GM12878 (cell line): ENCODE results near the gene SUOX. TPM values are rescaled to one million over a fixed set of nuclear protein-coding genes. Genes with fewer than 3 reads are reported as not detected.

ENCODE experiments used
- ETV6 ChIP-seq, 2 experiments: fragments of 450-650 bp in 1 of 2; IDR thresholded peaks in 1 of 2; conservative IDR thresholded peaks in 1 of 2; 2 replicates each; pipeline ENCODE4 v1.6.1; 2014; ENCODE audit warnings: antibody characterized with exemption in 1 of 2, borderline replicate concordance in 1 of 2, low read depth in 1 of 2, mild to moderate bottlenecking in 1 of 2, moderate library complexity in 1 of 2
- FOXK2 ChIP-seq: fragments of 450-650 bp; IDR thresholded peaks from 2 replicates; pipeline ENCODE4 v1.6.1; 2017; ENCODE audit warnings: mild to moderate bottlenecking, moderate library complexity
- HDGF ChIP-seq: fragments of 450-650 bp; IDR thresholded peaks from 2 replicates; pipeline ENCODE4 v1.6.1; 2016; ENCODE audit warnings: antibody characterized with exemption
- IKZF1 ChIP-seq: fragments of 450-650 bp; conservative IDR thresholded peaks from 2 replicates; pipeline ENCODE4 v1.6.1; 2017; ENCODE audit warnings: antibody characterized with exemption, mild to moderate bottlenecking
- MYB ChIP-seq: fragments of 150-350 bp; IDR thresholded peaks from 2 replicates; pipeline ENCODE4 v1.6.1; 2014; ENCODE audit warnings: mild to moderate bottlenecking, low read depth, low read length, borderline replicate concordance
- NBN ChIP-seq: fragments of 450-650 bp; IDR thresholded peaks from 2 replicates; pipeline ENCODE4 v1.6.1; 2016
- NFIC ChIP-seq: IDR thresholded peaks from 2 replicates; pipeline ENCODE4 v1.6.1; 2012; ENCODE audit warnings: low read depth, mild to moderate bottlenecking, inconsistent platforms, low read length, moderate library complexity
- POLR2AphosphoS5 ChIP-seq: IDR thresholded peaks from 2 replicates; pipeline ENCODE4 v1.6.1; 2011; ENCODE audit warnings: mild to moderate bottlenecking, low read length, inconsistent platforms
- SMAD1 ChIP-seq: fragments of 450-650 bp; IDR thresholded peaks from 2 replicates; pipeline ENCODE4 v1.6.1; 2018; ENCODE audit warnings: mild to moderate bottlenecking, low read depth; ENCODE audit not compliant: partially characterized antibody
- SPI1 ChIP-seq: IDR thresholded peaks from 2 replicates; pipeline ENCODE4 v1.6.1; 2011; ENCODE audit warnings: low read depth, mild to moderate bottlenecking, low read length, moderate library complexity, borderline replicate concordance; ENCODE audit not compliant: insufficient read depth
- WRNIP1 ChIP-seq: IDR thresholded peaks from 2 replicates; pipeline ENCODE4 v1.6.1; 2011; ENCODE audit warnings: low read depth, low read length, improper control_type of control experiment, borderline replicate concordance
- ZZZ3 ChIP-seq: IDR thresholded peaks from 2 replicates; pipeline ENCODE4 v1.6.1; 2011; ENCODE audit warnings: low read depth; ENCODE audit not compliant: control insufficient read depth, insufficient read length
- polyA plus RNA-seq, 11 experiments: library from polyadenylated mRNA; depleted of rRNA in 4 of 11; unstranded in 6 of 11; stranded (reverse) in 5 of 11; fragments of >200 nt; fragmentation: Nextera tagmentation in 4 of 11; fragmentation: Illumina TruSeq in 1 of 11; extraction: Ambion mirVana in 4 of 11; extraction: Trizol in 1 of 11; gene quantifications; 1 replicate in 1 of 11; 2 replicates in 10 of 11; pipeline versions ENCODE4 v1.2.1 to v1.2.3, GENCODE V29; 2011 to 2016; ENCODE audit warnings: inconsistent platforms in 2 of 11, missing spikeins in 2 of 11, low read depth in 1 of 11
- total RNA-seq, 4 experiments: library from RNA; depleted of rRNA in 3 of 4; stranded (reverse); fragments of >200 nt in 3 of 4; fragmentation: Illumina TruSeq in 1 of 4; extraction: Trizol in 1 of 4; gene quantifications; 2 replicates each; pipeline versions ENCODE4 v1.2.1 to v1.2.3, GENCODE V29; 2013 to 2021
- TF ChIP-seq, protein P1 (sequence below): IDR thresholded peaks from 2 replicates; pipeline ENCODE4 v1.6.1; 2012; ENCODE audit warnings: improper control_type of control experiment, low read depth, low read length; ENCODE audit not compliant: insufficient replicate concordance
- TF ChIP-seq, protein P2 (sequence below): fragments of 450-650 bp; IDR thresholded peaks from 2 replicates; pipeline ENCODE4 v1.6.1; 2017; ENCODE audit warnings: borderline replicate concordance
- TF ChIP-seq, protein P3 (sequence below): fragments of 450-650 bp; formaldehyde crosslinking; IDR thresholded peaks from 2 replicates; pipeline ENCODE4 v1.5.0; 2022; ENCODE audit warnings: mild to moderate bottlenecking, missing genetic modification characterization
- TF ChIP-seq, protein P4 (sequence below): fragments of 450-650 bp; IDR thresholded peaks from 2 replicates; pipeline ENCODE4 v1.6.1; 2018; ENCODE audit warnings: mild to moderate bottlenecking, low read depth, moderate library complexity; ENCODE audit not compliant: partially characterized antibody

The SUOX gene
- total and polyA plus RNA-seq, 10 of the 15 experiments (the other 5 are each of a cell fraction or from before 2014, with no cell fraction given): 5.1 to 18.8 (median 13.4) TPM

GRCh38 chr12:55972911-55973598 is 24.0 kb upstream of the SUOX start (continued):
- TF ChIP-seq, protein P1, sequence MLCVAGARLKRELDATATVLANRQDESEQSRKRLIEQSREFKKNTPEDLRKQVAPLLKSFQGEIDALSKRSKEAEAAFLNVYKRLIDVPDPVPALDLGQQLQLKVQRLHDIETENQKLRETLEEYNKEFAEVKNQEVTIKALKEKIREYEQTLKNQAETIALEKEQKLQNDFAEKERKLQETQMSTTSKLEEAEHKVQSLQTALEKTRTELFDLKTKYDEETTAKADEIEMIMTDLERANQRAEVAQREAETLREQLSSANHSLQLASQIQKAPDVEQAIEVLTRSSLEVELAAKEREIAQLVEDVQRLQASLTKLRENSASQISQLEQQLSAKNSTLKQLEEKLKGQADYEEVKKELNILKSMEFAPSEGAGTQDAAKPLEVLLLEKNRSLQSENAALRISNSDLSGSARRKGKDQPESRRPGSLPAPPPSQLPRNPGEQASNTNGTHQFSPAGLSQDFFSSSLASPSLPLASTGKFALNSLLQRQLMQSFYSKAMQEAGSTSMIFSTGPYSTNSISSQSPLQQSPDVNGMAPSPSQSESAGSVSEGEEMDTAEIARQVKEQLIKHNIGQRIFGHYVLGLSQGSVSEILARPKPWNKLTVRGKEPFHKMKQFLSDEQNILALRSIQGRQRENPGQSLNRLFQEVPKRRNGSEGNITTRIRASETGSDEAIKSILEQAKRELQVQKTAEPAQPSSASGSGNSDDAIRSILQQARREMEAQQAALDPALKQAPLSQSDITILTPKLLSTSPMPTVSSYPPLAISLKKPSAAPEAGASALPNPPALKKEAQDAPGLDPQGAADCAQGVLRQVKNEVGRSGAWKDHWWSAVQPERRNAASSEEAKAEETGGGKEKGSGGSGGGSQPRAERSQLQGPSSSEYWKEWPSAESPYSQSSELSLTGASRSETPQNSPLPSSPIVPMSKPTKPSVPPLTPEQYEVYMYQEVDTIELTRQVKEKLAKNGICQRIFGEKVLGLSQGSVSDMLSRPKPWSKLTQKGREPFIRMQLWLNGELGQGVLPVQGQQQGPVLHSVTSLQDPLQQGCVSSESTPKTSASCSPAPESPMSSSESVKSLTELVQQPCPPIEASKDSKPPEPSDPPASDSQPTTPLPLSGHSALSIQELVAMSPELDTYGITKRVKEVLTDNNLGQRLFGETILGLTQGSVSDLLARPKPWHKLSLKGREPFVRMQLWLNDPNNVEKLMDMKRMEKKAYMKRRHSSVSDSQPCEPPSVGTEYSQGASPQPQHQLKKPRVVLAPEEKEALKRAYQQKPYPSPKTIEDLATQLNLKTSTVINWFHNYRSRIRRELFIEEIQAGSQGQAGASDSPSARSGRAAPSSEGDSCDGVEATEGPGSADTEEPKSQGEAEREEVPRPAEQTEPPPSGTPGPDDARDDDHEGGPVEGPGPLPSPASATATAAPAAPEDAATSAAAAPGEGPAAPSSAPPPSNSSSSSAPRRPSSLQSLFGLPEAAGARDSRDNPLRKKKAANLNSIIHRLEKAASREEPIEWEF: no peak
- peak; percentile 26; the same call in 1 of the 2 replicates for TF ChIP-seq FOXK2
- TF ChIP-seq SPI1: peak; percentile 56; the same call in 1 of the 2 replicates
- TF ChIP-seq ZZZ3: no peak
- TF ChIP-seq, protein P2, sequence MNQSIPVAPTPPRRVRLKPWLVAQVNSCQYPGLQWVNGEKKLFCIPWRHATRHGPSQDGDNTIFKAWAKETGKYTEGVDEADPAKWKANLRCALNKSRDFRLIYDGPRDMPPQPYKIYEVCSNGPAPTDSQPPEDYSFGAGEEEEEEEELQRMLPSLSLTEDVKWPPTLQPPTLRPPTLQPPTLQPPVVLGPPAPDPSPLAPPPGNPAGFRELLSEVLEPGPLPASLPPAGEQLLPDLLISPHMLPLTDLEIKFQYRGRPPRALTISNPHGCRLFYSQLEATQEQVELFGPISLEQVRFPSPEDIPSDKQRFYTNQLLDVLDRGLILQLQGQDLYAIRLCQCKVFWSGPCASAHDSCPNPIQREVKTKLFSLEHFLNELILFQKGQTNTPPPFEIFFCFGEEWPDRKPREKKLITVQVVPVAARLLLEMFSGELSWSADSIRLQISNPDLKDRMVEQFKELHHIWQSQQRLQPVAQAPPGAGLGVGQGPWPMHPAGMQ: 0 out of 2 replicates have a peak, but pooled peaks have one; percentile 21
- TF ChIP-seq WRNIP1: no peak
- peak; percentile 99 for TF ChIP-seq HDGF
- TF ChIP-seq, protein P3, sequence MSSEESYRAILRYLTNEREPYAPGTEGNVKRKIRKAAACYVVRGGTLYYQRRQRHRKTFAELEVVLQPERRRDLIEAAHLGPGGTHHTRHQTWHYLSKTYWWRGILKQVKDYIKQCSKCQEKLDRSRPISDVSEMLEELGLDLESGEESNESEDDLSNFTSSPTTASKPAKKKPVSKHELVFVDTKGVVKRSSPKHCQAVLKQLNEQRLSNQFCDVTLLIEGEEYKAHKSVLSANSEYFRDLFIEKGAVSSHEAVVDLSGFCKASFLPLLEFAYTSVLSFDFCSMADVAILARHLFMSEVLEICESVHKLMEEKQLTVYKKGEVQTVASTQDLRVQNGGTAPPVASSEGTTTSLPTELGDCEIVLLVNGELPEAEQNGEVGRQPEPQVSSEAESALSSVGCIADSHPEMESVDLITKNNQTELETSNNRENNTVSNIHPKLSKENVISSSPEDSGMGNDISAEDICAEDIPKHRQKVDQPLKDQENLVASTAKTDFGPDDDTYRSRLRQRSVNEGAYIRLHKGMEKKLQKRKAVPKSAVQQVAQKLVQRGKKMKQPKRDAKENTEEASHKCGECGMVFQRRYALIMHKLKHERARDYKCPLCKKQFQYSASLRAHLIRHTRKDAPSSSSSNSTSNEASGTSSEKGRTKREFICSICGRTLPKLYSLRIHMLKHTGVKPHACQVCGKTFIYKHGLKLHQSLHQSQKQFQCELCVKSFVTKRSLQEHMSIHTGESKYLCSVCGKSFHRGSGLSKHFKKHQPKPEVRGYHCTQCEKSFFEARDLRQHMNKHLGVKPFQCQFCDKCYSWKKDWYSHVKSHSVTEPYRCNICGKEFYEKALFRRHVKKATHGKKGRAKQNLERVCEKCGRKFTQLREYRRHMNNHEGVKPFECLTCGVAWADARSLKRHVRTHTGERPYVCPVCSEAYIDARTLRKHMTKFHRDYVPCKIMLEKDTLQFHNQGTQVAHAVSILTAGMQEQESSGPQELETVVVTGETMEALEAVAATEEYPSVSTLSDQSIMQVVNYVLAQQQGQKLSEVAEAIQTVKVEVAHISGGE (CRISPR knock-in tag): no peak
- peak; percentile 61 for TF ChIP-seq SMAD1
- TF ChIP-seq, protein P4, sequence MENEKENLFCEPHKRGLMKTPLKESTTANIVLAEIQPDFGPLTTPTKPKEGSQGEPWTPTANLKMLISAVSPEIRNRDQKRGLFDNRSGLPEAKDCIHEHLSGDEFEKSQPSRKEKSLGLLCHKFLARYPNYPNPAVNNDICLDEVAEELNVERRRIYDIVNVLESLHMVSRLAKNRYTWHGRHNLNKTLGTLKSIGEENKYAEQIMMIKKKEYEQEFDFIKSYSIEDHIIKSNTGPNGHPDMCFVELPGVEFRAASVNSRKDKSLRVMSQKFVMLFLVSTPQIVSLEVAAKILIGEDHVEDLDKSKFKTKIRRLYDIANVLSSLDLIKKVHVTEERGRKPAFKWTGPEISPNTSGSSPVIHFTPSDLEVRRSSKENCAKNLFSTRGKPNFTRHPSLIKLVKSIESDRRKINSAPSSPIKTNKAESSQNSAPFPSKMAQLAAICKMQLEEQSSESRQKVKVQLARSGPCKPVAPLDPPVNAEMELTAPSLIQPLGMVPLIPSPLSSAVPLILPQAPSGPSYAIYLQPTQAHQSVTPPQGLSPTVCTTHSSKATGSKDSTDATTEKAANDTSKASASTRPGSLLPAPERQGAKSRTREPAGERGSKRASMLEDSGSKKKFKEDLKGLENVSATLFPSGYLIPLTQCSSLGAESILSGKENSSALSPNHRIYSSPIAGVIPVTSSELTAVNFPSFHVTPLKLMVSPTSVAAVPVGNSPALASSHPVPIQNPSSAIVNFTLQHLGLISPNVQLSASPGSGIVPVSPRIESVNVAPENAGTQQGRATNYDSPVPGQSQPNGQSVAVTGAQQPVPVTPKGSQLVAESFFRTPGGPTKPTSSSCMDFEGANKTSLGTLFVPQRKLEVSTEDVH: peak; percentile 50
- 0 out of 4 replicates have a peak, but pooled peaks of 1 of the 2 experiments have one; percentile 32 for TF ChIP-seq ETV6 (conservative IDR thresholded peaks at IDR 0.05 in 1 of 2, IDR thresholded peaks at IDR 0.05 in 1 of 2; ENCODE audit: borderline replicate concordance in 1 of 2, low read depth in 1 of 2)
- TF ChIP-seq POLR2AphosphoS5: 0 out of 2 replicates have a peak, but pooled peaks have one; percentile 23
- TF ChIP-seq MYB: no peak
- TF ChIP-seq NFIC: no peak
- TF ChIP-seq IKZF1: peak; percentile 69; the same call in 1 of the 2 replicates
- TF ChIP-seq NBN: peak; percentile 98
